Heart right ventricle (tissue), 16 donors: ENCODE results near the gene CCDC63. TPM values are rescaled to one million over a fixed set of nuclear protein-coding genes. Genes with fewer than 3 reads are reported as not detected.

Experiments
- ATAC-seq, 8 donors: fragments of 200-7000 bp; cut with Tn5 transposase; one replicate each; pipeline ENCODE4 v1.9.1; 2020; ENCODE audit warnings: mild to moderate bottlenecking in 8 of 8, moderate library complexity in 8 of 8, moderate number of reproducible peaks in 1 of 8
- DNase-seq, 2 donors: peaks; one replicate each; pipeline ENCODE4 v3.0.0-alpha.2; 2020
- H3K27ac ChIP-seq, 10 donors: fragments of 200-600 bp; sonication (generic) in 2 of 10; one replicate each; pipeline versions ENCODE4 v1.5.0 to v1.8.0; 2020 to 2022; ENCODE audit warnings: mild to moderate bottlenecking in 3 of 10
- H3K27me3 ChIP-seq, 7 donors: fragments of 200-600 bp; one replicate each; pipeline ENCODE4 v1.8.0; 2021 to 2022; ENCODE audit warnings: mild to moderate bottlenecking in 2 of 7
- H3K36me3 ChIP-seq, 9 donors: fragments of 200-600 bp; sonication (generic) in 1 of 9; one replicate each; pipeline versions ENCODE4 v1.5.0 to v1.8.0; 2020 to 2022; ENCODE audit warnings: mild to moderate bottlenecking in 2 of 9
- H3K4me1 ChIP-seq, 9 donors: fragments of 200-600 bp; sonication (generic) in 1 of 9; one replicate each; pipeline versions ENCODE4 v1.5.0 to v1.8.0; 2020 to 2022; ENCODE audit warnings: mild to moderate bottlenecking in 4 of 9
- H3K4me3 ChIP-seq, 10 donors: fragments of 200-600 bp; sonication (generic) in 2 of 10; one replicate each; pipeline versions ENCODE4 v1.5.0 to v1.8.0; 2020 to 2022; ENCODE audit warnings: mild to moderate bottlenecking in 7 of 10, moderate library complexity in 2 of 10
- H3K9me3 ChIP-seq, 11 donors: fragments of 200-600 bp in 10 of 11; sonication (generic) in 2 of 11; one replicate each; pipeline versions ENCODE4 v1.5.0 to v1.8.0; 2013 to 2022; ENCODE audit warnings: mild to moderate bottlenecking in 2 of 11, control low read depth in 1 of 11, moderate library complexity in 1 of 11
- CTCF ChIP-seq, 9 donors: fragments of 200-600 bp; sonication (generic) in 2 of 9; IDR thresholded peaks; one replicate each; pipeline versions ENCODE4 v1.5.0 to v1.8.0; 2021 to 2022; ENCODE audit warnings: antibody characterized with exemption in 9 of 9, mild to moderate bottlenecking in 5 of 9, moderate library complexity in 1 of 9
- WGBS, 2 donors: extraction: QIAGEN DNeasy Blood & Tissue Kit; methylation state at CpG; one replicate each; pipeline ENCODE4 v1.1.7; 2013; ENCODE audit warnings: inconsistent platforms in 1 of 2; 5-methylcytosine and 5-hydroxymethylcytosine counted together
- intact Hi-C, 10 donors: fragments of 100-400 bp; cut with DNase I; formaldehyde crosslinking; loops; one replicate each; pipeline versions ENCODE4 v1.11.1 to v1.14.2; 2022
- polyA plus RNA-seq, 2 donors: library from polyadenylated mRNA; stranded (reverse); fragments of 200-250 nt; gene quantifications; one replicate each; pipeline ENCODE4 v1.2.3, GENCODE V29; 2013
- total RNA-seq, 10 donors: library from RNA; stranded (reverse); fragmentation: NEBNext Ultra II Directional in 3 of 10; extraction: Animal tissue kit (Norgen Biotek cat#: 25700) in 3 of 10; gene quantifications; one replicate each; pipeline versions ENCODE4 v1.2.1 to v1.2.4, GENCODE V29; 2021 to 2023
- donor health status: Arrhythmogenic right ventricular cardiomyopathy.
- donor health status: ischemic (EF 13 %, LVEDD 7.1; RV severe dilation, severe dysfunction).
- donor health status: healthy with polysubstance abuse.
- donor health status: DM: no; HTN: yes; CAD: no.
- donor health status: DM: no; HTN: no; CAD: no.
- donor health status: ischemic (EF 25% LVEDD 6.9; RV normal size, moderate dysfunction).
- donor health status: ischemic (EF 25% LVEDD 5.7; RV mildly dilated, moderate dysfunction).
- donor health status: healthy.
- donor health status: DM: yes; HTN: yes; CAD: no.
- donor health status: Ischemic cardiomyopathy.
- donor health status: ischemic (EF 35%, LVEDD 5.7; RV mildly dilated, moderate dysfunction).
- donor health status: nonischemic (EF 11% LVEDD 7.7; RV severe dilation, severe dysfunction).
- donor health status: DM: yes; HTN: yes; CAD: no.
- donor health status: PGD.
- donor health status: ischemic (EF 29% LVEDD 5.4; RV normal size, mild dysfunction).
- donor health status: nonischemic (EF 23%, LVEDD 6.1; RV moderate dilation, normal function).

Gene CCDC63
- total and polyA plus RNA-seq, 12 donors, result not detected

GRCh38 chr12:110917467-110917866 lies 70.7 kb downstream of the CCDC63 start:
- ATAC-seq, result peak in 2 of 8 donors; percentile 9 to 56
- H3K27ac ChIP-seq, result peak overlapping the region; percentile 54 to 96 (median 90)
- intact Hi-C loops, result no loop called here
- peaks cover 0 to 12% (median 0%) of the 10 kb centered on the region in 7 donors for H3K27me3 ChIP-seq
- WGBS, 2 donors, result 9 to 12% methylated on average over 5 of the region's 5 CpGs
- peaks cover 0 to 20% (median 0%) of the 10 kb centered on the region in 9 donors for H3K4me1 ChIP-seq
- peaks cover 0 to 51% (median 0%) of the 10 kb centered on the region in 9 donors for H3K36me3 ChIP-seq
- H3K4me3 ChIP-seq, result peak overlapping the region in 8 of 10 donors; percentile 39 to 62 (median 60)
- no peak for TF ChIP-seq CTCF (IDR thresholded peaks at IDR 0.05)
- no peak for DNase-seq
- no peaks in the 10 kb centered on the region for H3K9me3 ChIP-seq

- WGBS, 2 donors, result 40 to 51% methylated on average over 7 of the region's 7 CpGs
- no peak for TF ChIP-seq CTCF (IDR thresholded peaks at IDR 0.05)
- Histone ChIP-seq H3K4me1 (peaks cover 0 to 24% (median 0%) of the 10 kb centered on the region in 9 donors), H3K36me3 (peaks cover 0 to 46% (median 0%) of the 10 kb centered on the region in 9 donors), H3K27ac (peak overlapping the region; percentile 54 to 96 (median 90)), H3K4me3 (peak overlapping the region in 9 of 10 donors; percentile 39 to 62 (median 59)), H3K27me3 (peaks cover 0 to 12% (median 0%) of the 10 kb centered on the region in 7 donors), H3K9me3 (no peaks in the 10 kb centered on the region)
- no peak for DNase-seq
- intact Hi-C loops, result no loop called here
- peak in 1 of 8 donors; percentile 3 for ATAC-seq
Measured at GRCh38 chr12:110917961-110918360, 71.2 kb downstream of the CCDC63 start.

- WGBS, 2 donors, result 41 to 58% methylated on average over 5 of the region's 5 CpGs
- ATAC-seq (peak in 4 of 8 donors; percentile 5 to 18 (median 7)), DNase-seq (no peak)
- peaks cover 0 to 19% (median 0%) of the 10 kb centered on the region in 9 donors for H3K4me1 ChIP-seq
- intact Hi-C loops, result no loop called here
- H3K27ac ChIP-seq, result peak overlapping the region; percentile 77 to 96 (median 90)
- TF ChIP-seq CTCF (IDR thresholded peaks at IDR 0.05), result no peak
- peak overlapping the region; percentile 32 to 62 (median 54) for H3K4me3 ChIP-seq
- H3K27me3 ChIP-seq, result peaks cover 0 to 15% (median 3%) of the 10 kb centered on the region in 7 donors
- H3K36me3 ChIP-seq, result peaks cover 0 to 28% (median 0%) of the 10 kb centered on the region in 9 donors
- no peaks in the 10 kb centered on the region for H3K9me3 ChIP-seq
Measured at GRCh38 chr12:110919720-110920119, 72.9 kb downstream of the CCDC63 start.

GRCh38 chr12:110920324-110920910 lies 73.6 kb downstream of the CCDC63 start, which contains the start of gene MYL2:
TSS of gene MYL2 (minus strand) at chr12:110920579. CDS start at chr12:110920529, 50 bp downstream.
- H3K4me1 ChIP-seq, result peaks cover 0 to 19% (median 0%) of the 10 kb centered on the region in 9 donors
- peaks cover 0 to 15% (median 3%) of the 10 kb centered on the region in 7 donors for H3K27me3 ChIP-seq
- 37 to 45% methylated on average over 22 of the region's 22 CpGs for WGBS, 2 donors
- ATAC-seq, result peak; percentile 65 to 92 (median 82)
- H3K4me3 ChIP-seq, result peak within 1 kb of the TSS; percentile 32 to 62 (median 54)
- TF ChIP-seq CTCF (IDR thresholded peaks at IDR 0.05), result no peak
- H3K36me3 ChIP-seq, result peaks cover 0 to 21% (median 0%) of the 10 kb centered on the region in 9 donors
- H3K27ac ChIP-seq, result peak within 1 kb of the TSS; percentile 77 to 96 (median 90)
- no peaks in the 10 kb centered on the region for H3K9me3 ChIP-seq
- peak; percentile 57 to 82 for DNase-seq
- intact Hi-C loops, result no loop called here
